H1 (cell line): ENCODE data around the gene NTNG2. TPM values are rescaled to one million over a fixed set of nuclear protein-coding genes. Genes with fewer than 3 reads are reported as not detected.
"Not testable (repeated sequence)": the region's sequence is repeated elsewhere in the genome, so short reads cannot be mapped to it uniquely, and the experiment has no call there.

Experiments used
- CTCF ChIA-PET: fragments of 300-600 bp; sonication (Branson Sonifier 250); formaldehyde crosslinking; loops from one replicate; lab custom pipeline; 2021; ENCODE audit not compliant: partially characterized antibody; lab: Charles Lee
- POLR2A ChIA-PET: fragments of 300-600 bp; sonication (Branson Sonifier 250); formaldehyde crosslinking; loops from one replicate; lab custom pipeline; 2021; ENCODE audit warnings: inconsistent platforms; ENCODE audit not compliant: partially characterized antibody; lab: Charles Lee
- DNase-seq, 2 experiments: peaks; one replicate each; pipeline versions ENCODE4 v3.0.0 to v3.0.0-alpha.2; 2010 to 2022; ENCODE audit warnings: low spot score in 2 of 2, low read depth in 1 of 2, mixed read lengths in 1 of 2
- FAIRE-seq: peaks from 2 replicates; lab custom pipeline; 2011; peaks lifted over from hg19 to GRCh38; lab: Jason Lieb, UNC
- H2AFZ ChIP-seq: 2 replicates; pipeline ENCODE4 v1.8.1; 2012; ENCODE audit warnings: low read length, inconsistent platforms
- H2AK5ac ChIP-seq: 2 replicates; pipeline ENCODE4 v1.6.1; 2013; ENCODE audit warnings: low read depth, low read length
- H2BK120ac ChIP-seq: replicated peaks from 2 replicates; pipeline ENCODE3; 2013; ENCODE audit warnings: low read depth, low read length, inconsistent platforms
- H2BK12ac ChIP-seq: 2 replicates; pipeline ENCODE4 v1.6.1; 2013; ENCODE audit warnings: low read depth, low read length
- H2BK15ac ChIP-seq: 2 replicates; pipeline ENCODE4 v1.6.1; 2013; ENCODE audit warnings: low read length
- H2BK20ac ChIP-seq: 2 replicates; pipeline ENCODE4 v1.6.1; 2013; ENCODE audit warnings: low read length
- H2BK5ac ChIP-seq: 2 replicates; pipeline ENCODE4 v1.6.1; 2013; ENCODE audit warnings: low read depth, low read length
- H3K14ac ChIP-seq: 2 replicates; pipeline ENCODE4 v1.6.1; 2013; ENCODE audit warnings: inconsistent platforms; ENCODE audit not compliant: insufficient read length
- H3K18ac ChIP-seq: 2 replicates; pipeline ENCODE4 v1.6.1; 2013; ENCODE audit warnings: low read length; ENCODE audit errors: extremely low read depth
- H3K23ac ChIP-seq: 2 replicates; pipeline ENCODE4 v1.6.1; 2013; ENCODE audit warnings: inconsistent platforms; ENCODE audit not compliant: insufficient read length
- H3K23me2 ChIP-seq: 2 replicates; pipeline ENCODE4 v1.6.1; 2013; ENCODE audit warnings: low read depth, low read length
- H3K27ac ChIP-seq: 2 replicates; pipeline ENCODE4 v1.6.1; 2011; ENCODE audit warnings: low read depth, low read length, inconsistent platforms
- H3K27me3 ChIP-seq, 4 experiments: replicated peaks in 1 of 4; 1 replicate in 1 of 4; 2 replicates in 3 of 4; pipeline versions ENCODE4 v1.6.1 to v1.8.1; 2011 to 2013; ENCODE audit warnings: low read length in 3 of 4, mild to moderate bottlenecking in 3 of 4, inconsistent platforms in 2 of 4, mixed read lengths in 2 of 4, moderate library complexity in 1 of 4; ENCODE audit not compliant: control insufficient read depth in 3 of 4, insufficient read depth in 3 of 4; ENCODE audit errors: extremely low read depth in 1 of 4
- H3K36me3 ChIP-seq, 4 experiments: 2 replicates each; pipeline versions ENCODE4 v1.6.1 to v1.8.1; 2011 to 2013; ENCODE audit warnings: mild to moderate bottlenecking in 4 of 4, low read length in 3 of 4, moderate library complexity in 2 of 4, control low read depth in 1 of 4, inconsistent platforms in 1 of 4; ENCODE audit not compliant: insufficient read depth in 4 of 4, control insufficient read depth in 2 of 4
- H3K4ac ChIP-seq: replicated peaks from 2 replicates; pipeline ENCODE3; 2013; ENCODE audit warnings: low read length, low read depth, mixed read lengths, inconsistent platforms; ENCODE audit not compliant: insufficient read length
- H3K4me1 ChIP-seq, 4 experiments: replicated peaks in 1 of 4; 1 replicate in 1 of 4; 2 replicates in 3 of 4; pipeline versions ENCODE4 v1.6.1 to v1.8.1; 2011 to 2013; ENCODE audit warnings: low read length in 3 of 4, inconsistent platforms in 2 of 4, mixed read lengths in 1 of 4; ENCODE audit not compliant: insufficient read depth in 4 of 4, control insufficient read depth in 3 of 4
- H3K4me2 ChIP-seq, 2 experiments: 2 replicates each; pipeline versions ENCODE4 v1.6.1 to v1.8.1; 2011 to 2013; ENCODE audit warnings: low read depth in 2 of 2, low read length in 2 of 2, control low read depth in 1 of 2, inconsistent platforms in 1 of 2, mild to moderate bottlenecking in 1 of 2; ENCODE audit not compliant: insufficient read depth in 1 of 2
- H3K4me3 ChIP-seq, 4 experiments: fragments of 200-600, 300-600 bp in 1 of 4; sonication (generic), shearing (Covaris generic), sonication (Bioruptor Twin) in 1 of 4; 2 replicates each; pipeline versions ENCODE4 v1.5.1 to v1.8.1; 2011 to 2016; ENCODE audit warnings: low read length in 4 of 4, low read depth in 3 of 4, control low read depth in 2 of 4, inconsistent platforms in 2 of 4, mild to moderate bottlenecking in 2 of 4, mixed read lengths in 1 of 4, moderate library complexity in 1 of 4; ENCODE audit not compliant: insufficient read depth in 2 of 4; ENCODE audit errors: extremely low read depth in 1 of 4
- H3K56ac ChIP-seq: replicated peaks from 2 replicates; pipeline ENCODE3; 2013; ENCODE audit warnings: low read depth, mild to moderate bottlenecking, mixed read lengths, low read length, inconsistent platforms; ENCODE audit not compliant: insufficient read length
- H3K79me1 ChIP-seq: 2 replicates; pipeline ENCODE4 v1.6.1; 2013; ENCODE audit warnings: low read depth, low read length, control low read depth
- H3K79me2 ChIP-seq, 2 experiments: 2 replicates each; pipeline versions ENCODE4 v1.6.1 to v1.8.1; 2012 to 2013; ENCODE audit warnings: low read length in 2 of 2, mild to moderate bottlenecking in 2 of 2, inconsistent platforms in 1 of 2; ENCODE audit not compliant: insufficient read depth in 2 of 2, control insufficient read depth in 1 of 2
- H3K9ac ChIP-seq, 4 experiments: replicated peaks in 1 of 4; 1 replicate in 1 of 4; 2 replicates in 3 of 4; pipeline versions ENCODE4 v1.6.1 to v1.8.1; 2011 to 2013; ENCODE audit warnings: low read depth in 3 of 4, low read length in 3 of 4, control low read depth in 2 of 4, mild to moderate bottlenecking in 2 of 4, moderate library complexity in 2 of 4, inconsistent platforms in 1 of 4; ENCODE audit errors: extremely low read depth in 1 of 4
- H3K9me3 ChIP-seq, 2 experiments: 2 replicates each; pipeline versions ENCODE4 v1.6.1 to v1.8.1; 2012 to 2013; ENCODE audit warnings: mild to moderate bottlenecking in 2 of 2, moderate library complexity in 2 of 2, control low read depth in 1 of 2, inconsistent platforms in 1 of 2, low read depth in 1 of 2, low read length in 1 of 2, mixed read lengths in 1 of 2; ENCODE audit not compliant: insufficient read depth in 2 of 2
- H4K20me1 ChIP-seq, 2 experiments: replicated peaks in 1 of 2; 2 replicates each; pipeline versions ENCODE3 to v1.8.1; 2011 to 2013; ENCODE audit warnings: inconsistent platforms in 2 of 2, low read length in 2 of 2, mild to moderate bottlenecking in 1 of 2; ENCODE audit not compliant: insufficient read depth in 2 of 2, control insufficient read depth in 1 of 2
- H4K5ac ChIP-seq: 2 replicates; pipeline ENCODE4 v1.6.1; 2013; ENCODE audit warnings: low read length, low read depth, mixed read lengths, inconsistent platforms; ENCODE audit not compliant: insufficient read length
- H4K8ac ChIP-seq: 2 replicates; pipeline ENCODE4 v1.8.0; 2013; ENCODE audit warnings: mild to moderate bottlenecking, moderate library complexity, low read length, inconsistent platforms; ENCODE audit not compliant: insufficient read depth; ENCODE audit errors: extremely low read depth
- H4K91ac ChIP-seq: replicated peaks from 2 replicates; pipeline ENCODE3; 2013; ENCODE audit warnings: low read length, mixed read lengths, inconsistent platforms; ENCODE audit not compliant: insufficient read length
- WGBS, 2 experiments: shearing (Covaris generic) in 1 of 2; methylation state at CpG; one replicate each; pipeline versions ENCODE4 v1.1.6 to v1.1.7; 2013 to 2015; ENCODE audit warnings: low lambda C conversion rate in 2 of 2, mixed read lengths in 2 of 2, inconsistent platforms in 1 of 2, low coverage in 1 of 2, missing lambda C conversion rate in 1 of 2; ENCODE audit not compliant: insufficient replicate concordance in 2 of 2, insufficient coverage in 1 of 2, insufficient read length in 1 of 2; ENCODE audit errors: extremely low coverage in 1 of 2, missing lambda C conversion rate in 1 of 2; 5-methylcytosine and 5-hydroxymethylcytosine counted together
- polyA plus RNA-seq, 7 experiments: library from polyadenylated mRNA; depleted of rRNA in 3 of 7; stranded (reverse) in 5 of 7; unstranded in 2 of 7; fragments of >200 nt in 5 of 7; fragments of 200-250 nt in 2 of 7; gene quantifications; 1 replicate in 5 of 7; 2 replicates in 1 of 7; 4 replicates in 1 of 7; pipeline versions ENCODE4 v1.2.1 to v1.2.3, GENCODE V29; 2011 to 2013; ENCODE audit warnings: missing spikeins in 2 of 7, mixed read lengths in 2 of 7
- total RNA-seq: library from RNA; stranded (reverse); fragmentation: NEBNext Ultra II Directional; extraction: Animal tissue kit (Norgen Biotek cat#: 25700); gene quantifications from 2 replicates; pipeline ENCODE4 v1.2.1, GENCODE V29; 2021

The NTNG2 gene
- total and polyA plus RNA-seq, 2 of the 8 experiments (the other 6 are each of a cell fraction or from before 2014, with no cell fraction given): 1.4 to 1.5 TPM

DNA sequence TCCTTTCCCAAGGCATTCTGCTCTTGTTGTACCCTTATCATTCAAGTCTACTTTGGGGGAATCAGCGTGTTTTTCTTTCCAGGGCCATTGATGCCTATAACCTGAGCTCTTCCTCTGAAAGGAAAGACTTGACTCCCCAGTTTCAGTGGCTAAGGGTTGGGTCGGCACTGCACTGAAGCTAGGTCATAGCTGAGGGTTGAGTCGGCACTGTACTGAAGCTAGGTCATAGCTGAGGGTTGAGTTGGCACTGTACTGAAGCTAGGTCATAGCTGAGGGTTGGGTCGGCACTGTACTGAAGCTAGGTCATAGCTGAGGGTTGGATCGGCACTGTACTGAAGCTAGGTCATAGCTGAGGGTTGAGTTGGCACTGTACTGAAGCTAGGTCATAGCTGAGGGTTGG lies 27.8 kb upstream of the NTNG2 start:
- CTCF ChIA-PET: interaction anchor here (1.0 to 2.0 kb wide), 5 partner anchors 9 to 102 kb away, joined by 3 to 11 read pairs (median 4); no protein-coding TSS in a partner anchor
- not testable (repeated sequence) for H2BK5ac ChIP-seq, H3K9ac ChIP-seq, H3K4me2 ChIP-seq, H2BK12ac ChIP-seq, H3K27ac ChIP-seq, H3K79me2 ChIP-seq, FAIRE-seq, H2BK20ac ChIP-seq, H3K23me2 ChIP-seq, H2BK120ac ChIP-seq, H3K36me3 ChIP-seq, H3K56ac ChIP-seq, H3K4me3 ChIP-seq, DNase-seq, H2AFZ ChIP-seq, H4K8ac ChIP-seq, H3K23ac ChIP-seq, H4K20me1 ChIP-seq, H3K9me3 ChIP-seq, H3K4ac ChIP-seq, H2AK5ac ChIP-seq, H3K14ac ChIP-seq, H4K91ac ChIP-seq, H3K27me3 ChIP-seq, H4K5ac ChIP-seq, H3K79me1 ChIP-seq, H3K18ac ChIP-seq
- Histone ChIP-seq H3K4me1 (peaks cover 0 to 11% (median 5%) of the 10 kb centered on the region in 4 experiments; a peak in 4 of 7 replicates), H2BK15ac (0 out of 2 replicates have a peak overlapping the region, but pooled peaks have one; percentile 61)
- POLR2A ChIA-PET: interaction anchor here (0.6 kb wide), 1 partner anchor 177 kb away, joined by 3 read pairs; no protein-coding TSS in a partner anchor
- 77% methylated on average over 5 of the region's 5 CpGs; no CpG with 5 or more reads in 1 of the 2 experiments for WGBS, 2 experiments
